ENCODE results near the gene DLK1.

DNA sequence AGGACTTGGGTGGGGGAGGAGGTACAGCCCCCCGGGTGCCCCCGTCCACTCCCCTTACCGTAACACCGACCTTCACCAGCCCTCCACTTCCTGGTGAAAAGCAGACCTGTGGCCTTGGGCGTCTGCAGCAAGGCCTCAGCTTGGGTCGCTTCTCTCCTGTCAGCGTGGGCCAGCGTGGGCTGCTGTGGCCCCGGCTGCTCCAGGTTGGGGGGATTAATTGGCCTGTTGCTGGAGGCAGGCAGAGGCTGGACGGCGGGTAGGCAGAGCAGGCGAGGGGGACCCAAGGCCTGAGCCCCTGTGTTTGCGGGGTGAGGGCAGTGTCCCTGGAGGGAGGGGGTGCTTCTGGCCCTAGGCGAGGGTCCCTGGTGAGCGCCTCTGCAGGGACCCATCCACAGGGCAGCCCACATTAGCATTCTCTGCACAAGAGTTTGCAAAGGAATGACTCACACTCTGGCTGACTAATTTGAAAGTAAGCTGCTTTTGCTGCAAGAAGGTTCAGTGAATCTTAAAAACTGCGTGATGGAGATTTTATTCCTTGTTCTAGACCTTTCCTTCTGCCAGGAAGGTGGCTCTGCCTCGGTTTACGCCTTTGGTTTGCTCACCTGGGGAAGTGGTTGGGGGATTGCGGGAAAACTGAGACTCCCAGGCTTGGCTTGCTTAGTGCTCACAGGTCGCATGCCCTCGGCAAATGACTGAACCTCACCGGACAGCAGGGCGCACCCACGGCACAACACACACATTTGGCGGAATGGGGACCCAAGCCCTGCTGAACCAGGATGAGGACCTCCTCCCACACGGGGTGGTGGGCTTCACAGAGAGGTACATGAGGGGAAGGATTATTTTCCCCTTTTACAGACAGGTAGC lies 37.9 kb upstream of the DLK1 start:
- TF ChIP-seq, protein P1, sequence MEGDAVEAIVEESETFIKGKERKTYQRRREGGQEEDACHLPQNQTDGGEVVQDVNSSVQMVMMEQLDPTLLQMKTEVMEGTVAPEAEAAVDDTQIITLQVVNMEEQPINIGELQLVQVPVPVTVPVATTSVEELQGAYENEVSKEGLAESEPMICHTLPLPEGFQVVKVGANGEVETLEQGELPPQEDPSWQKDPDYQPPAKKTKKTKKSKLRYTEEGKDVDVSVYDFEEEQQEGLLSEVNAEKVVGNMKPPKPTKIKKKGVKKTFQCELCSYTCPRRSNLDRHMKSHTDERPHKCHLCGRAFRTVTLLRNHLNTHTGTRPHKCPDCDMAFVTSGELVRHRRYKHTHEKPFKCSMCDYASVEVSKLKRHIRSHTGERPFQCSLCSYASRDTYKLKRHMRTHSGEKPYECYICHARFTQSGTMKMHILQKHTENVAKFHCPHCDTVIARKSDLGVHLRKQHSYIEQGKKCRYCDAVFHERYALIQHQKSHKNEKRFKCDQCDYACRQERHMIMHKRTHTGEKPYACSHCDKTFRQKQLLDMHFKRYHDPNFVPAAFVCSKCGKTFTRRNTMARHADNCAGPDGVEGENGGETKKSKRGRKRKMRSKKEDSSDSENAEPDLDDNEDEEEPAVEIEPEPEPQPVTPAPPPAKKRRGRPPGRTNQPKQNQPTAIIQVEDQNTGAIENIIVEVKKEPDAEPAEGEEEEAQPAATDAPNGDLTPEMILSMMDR (IDR thresholded peaks at IDR 0.05) = no peak
- no peak for TF ChIP-seq POLR2AphosphoS5 (IDR thresholded peaks at IDR 0.05; ENCODE audit: insufficient read depth in 1 of 2, low read depth in 1 of 2)

Measured in vagina (tissue), 2 donors.